ENCODE measurements around the gene SLIT3.

GRCh38 chr5:169011451-169011850 is 289.5 kb downstream of the SLIT3 start:
- TF ChIP-seq ZNF384 (IDR thresholded peaks at IDR 0.05) (no peak), FOXA1 (IDR thresholded peaks at IDR 0.05) (no peak), BHLHE40 (IDR thresholded peaks at IDR 0.05; ENCODE audit: borderline replicate concordance) (no peak), ARNT (IDR thresholded peaks at IDR 0.05) (no peak), L3MBTL2 (conservative IDR thresholded peaks at IDR 0.05) (no peak), HDGF (IDR thresholded peaks at IDR 0.05; ENCODE audit: borderline replicate concordance) (no peak), FOXK2 (IDR thresholded peaks at IDR 0.05) (no peak), LEF1 (IDR thresholded peaks at IDR 0.05; ENCODE audit: borderline replicate concordance) (no peak), SUZ12 (IDR thresholded peaks at IDR 0.05) (no peak)
